Neuronal stem cell (in vitro differentiated cells): ENCODE measurements around the gene GLG1.

Experiments
- DNase-seq: peaks from one replicate; pipeline ENCODE4 v3.0.0-alpha.2; 2013; ENCODE audit warnings: low spot score
- H2AFZ ChIP-seq: one replicate; pipeline ENCODE4 v1.6.1; 2013; ENCODE audit warnings: mild to moderate bottlenecking, low read length, inconsistent platforms
- H2AK5ac ChIP-seq: 2 replicates; pipeline ENCODE4 v1.6.1; 2013; ENCODE audit warnings: low read depth, mild to moderate bottlenecking, inconsistent platforms, low read length, moderate library complexity, mixed read lengths
- H2BK120ac ChIP-seq: 2 replicates; pipeline ENCODE4 v1.6.1; 2013; ENCODE audit warnings: low read depth, mild to moderate bottlenecking, inconsistent platforms, low read length, moderate library complexity, mixed read lengths
- H2BK12ac ChIP-seq: one replicate; pipeline ENCODE4 v1.6.1; 2013; ENCODE audit warnings: low read length, inconsistent platforms
- H2BK15ac ChIP-seq: 2 replicates; pipeline ENCODE4 v1.6.1; 2013; ENCODE audit warnings: mild to moderate bottlenecking, low read length, inconsistent platforms, mixed read lengths
- H2BK5ac ChIP-seq: one replicate; pipeline ENCODE4 v1.6.1; 2013; ENCODE audit warnings: inconsistent platforms, mild to moderate bottlenecking, low read length, moderate library complexity
- H3K14ac ChIP-seq: one replicate; pipeline ENCODE4 v1.6.1; 2013; ENCODE audit warnings: low read length, inconsistent platforms
- H3K18ac ChIP-seq: 2 replicates; pipeline ENCODE4 v1.6.1; 2013; ENCODE audit warnings: low read length, inconsistent platforms
- H3K23ac ChIP-seq: 2 replicates; pipeline ENCODE4 v1.6.1; 2013; ENCODE audit warnings: low read depth, mild to moderate bottlenecking, mixed read lengths, low read length, inconsistent platforms; ENCODE audit not compliant: poor library complexity
- H3K27ac ChIP-seq: replicated peaks from 3 replicates; pipeline ENCODE4 v1.5.1; 2013; ENCODE audit warnings: low read length, inconsistent platforms
- H3K27me3 ChIP-seq, 3 experiments: 2 replicates each; pipeline ENCODE4 v1.6.1; 2013; ENCODE audit warnings: low read length in 3 of 3, mild to moderate bottlenecking in 2 of 3, inconsistent platforms in 1 of 3, low read depth in 1 of 3, mixed read lengths in 1 of 3, moderate library complexity in 1 of 3; ENCODE audit not compliant: control insufficient read depth in 3 of 3, insufficient read depth in 3 of 3
- H3K36me3 ChIP-seq, 2 donors: replicated peaks in 1 of 2; 2 replicates each; pipeline ENCODE4 v1.6.1; 2013; ENCODE audit warnings: low read length in 2 of 2; ENCODE audit not compliant: control insufficient read depth in 2 of 2, insufficient read depth in 2 of 2
- H3K4ac ChIP-seq: 2 replicates; pipeline ENCODE4 v1.6.1; 2013; ENCODE audit warnings: inconsistent platforms, mild to moderate bottlenecking, low read length, moderate library complexity
- H3K4me1 ChIP-seq, 2 donors: 1 replicate in 1 of 2; 2 replicates in 1 of 2; pipeline ENCODE4 v1.6.1; 2013; ENCODE audit warnings: low read length in 2 of 2, low read depth in 1 of 2; ENCODE audit not compliant: control insufficient read depth in 2 of 2, insufficient read depth in 1 of 2
- H3K4me2 ChIP-seq: one replicate; pipeline ENCODE4 v1.6.1; 2013; ENCODE audit warnings: mild to moderate bottlenecking, low read length, inconsistent platforms; ENCODE audit not compliant: insufficient read depth, poor library complexity, severe bottlenecking
- H3K4me3 ChIP-seq, 2 donors: 2 replicates each; pipeline ENCODE4 v1.5.1; 2013; ENCODE audit warnings: low read length in 2 of 2, mild to moderate bottlenecking in 2 of 2, inconsistent platforms in 1 of 2, moderate library complexity in 1 of 2
- H3K79me1 ChIP-seq: one replicate; pipeline ENCODE4 v1.6.1; 2013; ENCODE audit warnings: low read depth, mild to moderate bottlenecking, inconsistent platforms, low read length, moderate library complexity
- H3K9ac ChIP-seq: one replicate; pipeline ENCODE4 v1.6.1; 2013; ENCODE audit warnings: mild to moderate bottlenecking, low read depth, low read length, inconsistent platforms; ENCODE audit not compliant: poor library complexity
- H3K9me3 ChIP-seq, 2 donors: replicated peaks in 1 of 2; 2 replicates each; pipeline versions ENCODE3 to v1.6.1; 2013; ENCODE audit warnings: low read length in 2 of 2, mild to moderate bottlenecking in 2 of 2, inconsistent platforms in 1 of 2, low read depth in 1 of 2, mixed read lengths in 1 of 2, moderate library complexity in 1 of 2; ENCODE audit not compliant: control insufficient read depth in 2 of 2, insufficient read depth in 1 of 2
- H4K8ac ChIP-seq: one replicate; pipeline ENCODE4 v1.6.1; 2013; ENCODE audit warnings: low read depth, mild to moderate bottlenecking, inconsistent platforms, low read length, moderate library complexity
- H4K91ac ChIP-seq: one replicate; pipeline ENCODE4 v1.6.1; 2013; ENCODE audit warnings: low read length, low read depth, mild to moderate bottlenecking, inconsistent platforms; ENCODE audit not compliant: poor library complexity
- WGBS, 2 donors: extraction: QIAGEN DNeasy Blood & Tissue Kit; methylation state at CpG; one replicate each; pipeline ENCODE4 v1.1.7; 2013; ENCODE audit warnings: missing lambda C conversion rate in 2 of 2, mixed read lengths in 1 of 2; ENCODE audit not compliant: insufficient read length in 2 of 2, insufficient replicate concordance in 1 of 2; ENCODE audit errors: extremely low coverage in 2 of 2; 5-methylcytosine and 5-hydroxymethylcytosine counted together

The GLG1 gene

GRCh38 chr16:74511961-74512360, 95.0 kb downstream of the GLG1 start:
- Histone ChIP-seq H3K9me3 (peaks cover 0 to 6% of the 10 kb centered on the region in 2 donors), H3K27me3 (no peaks in the 10 kb centered on the region), H3K79me1 (no peaks in the 10 kb centered on the region), H3K4me2 (no peak overlapping the region), H3K4me1 (peaks cover 0 to 1% of the 10 kb centered on the region in 2 donors), H4K91ac (no peak overlapping the region), H3K14ac (no peak overlapping the region), H2BK15ac (no peak overlapping the region), H3K18ac (no peak overlapping the region), H4K8ac (no peak overlapping the region), H3K4ac (no peak overlapping the region), H3K4me3 (no peak overlapping the region), H2AFZ (no peak overlapping the region), H3K36me3 (peaks cover 2 to 18% of the 10 kb centered on the region in 2 donors), H3K9ac (no peak overlapping the region), H2BK5ac (no peak overlapping the region), H2AK5ac (no peak overlapping the region), H2BK120ac (no peak overlapping the region), H2BK12ac (no peak overlapping the region), H3K27ac (no peak overlapping the region), H3K23ac (no peak overlapping the region)
- WGBS, 2 donors: no CpG with 5 or more reads among the region's 9 CpGs
- no peak for DNase-seq

- H3K27me3 ChIP-seq: no peaks in the 10 kb centered on the region
Measured at GRCh38 chr16:74505011-74505410, 101.9 kb downstream of the GLG1 start.

GRCh38 chr16:74503412-74503811, 103.5 kb downstream of the GLG1 start:
- WGBS, 2 donors: no CpG with 5 or more reads among the region's 7 CpGs
- no peak overlapping the region for H3K27ac ChIP-seq

More at GRCh38 chr16:74505011-74505410, 101.9 kb downstream of the GLG1 start:
- Histone ChIP-seq H3K18ac (no peak overlapping the region), H2AFZ (no peak overlapping the region), H3K4me3 (no peak overlapping the region), H4K8ac (no peak overlapping the region), H3K4ac (no peak overlapping the region), H2BK5ac (no peak overlapping the region), H4K91ac (no peak overlapping the region), H3K4me1 (peaks cover 1 to 5% of the 10 kb centered on the region in 2 donors), H3K27ac (no peak overlapping the region), H2BK120ac (no peak overlapping the region), H2BK12ac (no peak overlapping the region), H3K23ac (no peak overlapping the region), H3K9me3 (no peaks in the 10 kb centered on the region), H3K4me2 (no peak overlapping the region), H2AK5ac (no peak overlapping the region), H3K14ac (no peak overlapping the region), H2BK15ac (no peak overlapping the region), H3K36me3 (peaks cover 3 to 67% of the 10 kb centered on the region in 2 donors), H3K79me1 (no peaks in the 10 kb centered on the region), H3K9ac (no peak overlapping the region)
- no CpG with 5 or more reads among the region's 2 CpGs for WGBS, 2 donors
- no peak for DNase-seq

GRCh38 chr16:74501484-74502478, 105.1 kb downstream of the GLG1 start:
- Histone ChIP-seq H3K79me1 (no peaks in the 10 kb centered on the region), H3K36me3 (peaks cover 2 to 54% of the 10 kb centered on the region in 2 donors), H3K9ac (no peak overlapping the region), H3K4me3 (no peak overlapping the region), H2BK15ac (no peak overlapping the region), H2BK12ac (no peak overlapping the region), H4K8ac (no peak overlapping the region), H3K4ac (no peak overlapping the region), H2BK5ac (no peak overlapping the region), H3K4me1 (peaks cover 0 to 5% of the 10 kb centered on the region in 2 donors), H3K23ac (no peak overlapping the region), H3K9me3 (no peaks in the 10 kb centered on the region), H3K4me2 (no peak overlapping the region), H3K27ac (no peak overlapping the region), H3K14ac (no peak overlapping the region), H3K18ac (no peak overlapping the region), H2AK5ac (no peak overlapping the region), H4K91ac (no peak overlapping the region), H2BK120ac (no peak overlapping the region), H3K27me3 (no peaks in the 10 kb centered on the region), H2AFZ (no peak overlapping the region)
- WGBS, 2 donors: no CpG with 5 or more reads among the region's 7 CpGs
- no peak for DNase-seq

More at GRCh38 chr16:74503412-74503811, 103.5 kb downstream of the GLG1 start:
- Histone ChIP-seq H3K9me3 (no peaks in the 10 kb centered on the region), H2AK5ac (no peak overlapping the region), H3K4me2 (no peak overlapping the region), H3K4me1 (peaks cover 1 to 5% of the 10 kb centered on the region in 2 donors), H3K4me3 (no peak overlapping the region), H2BK120ac (no peak overlapping the region), H3K18ac (no peak overlapping the region), H3K9ac (no peak overlapping the region), H3K36me3 (peaks cover 3 to 70% of the 10 kb centered on the region in 2 donors), H3K23ac (no peak overlapping the region), H2BK15ac (no peak overlapping the region), H2BK5ac (no peak overlapping the region), H3K4ac (no peak overlapping the region), H2BK12ac (no peak overlapping the region), H3K79me1 (no peaks in the 10 kb centered on the region), H4K91ac (no peak overlapping the region), H3K27me3 (no peaks in the 10 kb centered on the region), H4K8ac (no peak overlapping the region), H3K14ac (no peak overlapping the region), H2AFZ (no peak overlapping the region)
- no peak for DNase-seq
